Measurements from ENCODE around the gene ZKSCAN4. TPM values are rescaled to one million over a fixed set of nuclear protein-coding genes. Genes with fewer than 3 reads are reported as not detected.

The ZKSCAN4 gene
- total and polyA plus RNA-seq, 2 of the 8 experiments (the other 6 are each of a cell fraction or from before 2014, with no cell fraction given) = 2.2 to 6.6 TPM

DNA sequence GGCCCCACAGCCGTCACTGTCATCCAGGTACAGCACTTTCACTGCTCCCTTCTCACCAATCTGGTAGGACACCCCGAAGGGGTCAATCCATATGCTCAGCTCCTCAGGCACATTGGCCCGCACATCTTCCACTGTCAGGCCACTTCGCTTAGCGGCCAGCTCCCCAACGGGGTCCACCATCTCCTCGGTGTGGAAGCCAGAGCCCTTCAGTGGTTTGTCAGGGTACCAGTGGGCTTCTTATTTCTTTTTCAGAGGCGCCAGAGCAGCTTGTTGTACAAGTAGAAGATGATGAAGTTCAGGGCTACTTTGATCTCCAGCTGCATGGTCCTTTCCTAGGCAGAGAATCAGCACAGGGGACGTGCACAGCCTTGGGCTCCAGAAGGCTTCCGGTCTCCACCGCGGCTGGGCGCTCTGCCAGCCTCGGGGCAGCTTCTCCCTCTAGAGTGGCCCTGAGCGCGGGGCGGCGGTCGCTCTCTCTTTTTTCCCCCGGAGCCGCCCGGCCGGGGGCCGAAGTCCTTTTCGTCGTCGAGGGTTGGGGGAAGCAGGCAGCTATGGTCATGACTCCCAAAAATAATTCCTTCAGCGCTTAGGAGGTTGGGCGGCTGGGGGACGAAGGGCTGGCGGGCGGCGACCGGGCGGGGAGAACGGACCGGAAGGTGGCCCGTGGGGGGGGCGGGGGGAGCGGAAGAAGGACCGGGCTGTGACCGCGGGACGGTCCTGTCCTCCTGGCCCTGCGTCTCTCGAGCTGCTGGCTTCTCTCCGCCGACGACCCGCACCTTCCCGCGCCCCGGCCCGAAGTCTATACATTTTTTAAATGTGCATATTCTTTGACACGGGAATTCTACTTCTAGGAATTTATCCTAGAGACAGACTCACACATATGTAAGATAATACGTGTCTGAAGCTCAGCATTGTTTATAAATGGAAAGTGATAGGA, 33.5 kb downstream of the ZKSCAN4 start (continued):
- TF ChIP-seq SIRT6 (IDR thresholded peaks at IDR 0.05; ENCODE audit: low read length) (no peak), EZH2 (IDR thresholded peaks at IDR 0.05; ENCODE audit: low read depth, low read length, severe bottlenecking) (no peak), BACH1 (IDR thresholded peaks at IDR 0.05; ENCODE audit: low read length) (no peak), NANOG (IDR thresholded peaks at IDR 0.05; ENCODE audit: insufficient read depth, low read depth, low read length, poor library complexity, severe bottlenecking) (no peak), JUND (IDR thresholded peaks at IDR 0.05; ENCODE audit: low read length) (no peak), SP4 (IDR thresholded peaks at IDR 0.05; ENCODE audit: low read length) (no peak), RFX5 (IDR thresholded peaks at IDR 0.05; ENCODE audit: borderline replicate concordance, low read depth, low read length) (no peak), TEAD4 (IDR thresholded peaks at IDR 0.05; ENCODE audit: low read depth, low read length) (no peak), BCL11A (IDR thresholded peaks at IDR 0.05; ENCODE audit: low read depth in 2 of 2, low read length in 2 of 2) (no peak)
- TF ChIP-seq, protein P1, sequence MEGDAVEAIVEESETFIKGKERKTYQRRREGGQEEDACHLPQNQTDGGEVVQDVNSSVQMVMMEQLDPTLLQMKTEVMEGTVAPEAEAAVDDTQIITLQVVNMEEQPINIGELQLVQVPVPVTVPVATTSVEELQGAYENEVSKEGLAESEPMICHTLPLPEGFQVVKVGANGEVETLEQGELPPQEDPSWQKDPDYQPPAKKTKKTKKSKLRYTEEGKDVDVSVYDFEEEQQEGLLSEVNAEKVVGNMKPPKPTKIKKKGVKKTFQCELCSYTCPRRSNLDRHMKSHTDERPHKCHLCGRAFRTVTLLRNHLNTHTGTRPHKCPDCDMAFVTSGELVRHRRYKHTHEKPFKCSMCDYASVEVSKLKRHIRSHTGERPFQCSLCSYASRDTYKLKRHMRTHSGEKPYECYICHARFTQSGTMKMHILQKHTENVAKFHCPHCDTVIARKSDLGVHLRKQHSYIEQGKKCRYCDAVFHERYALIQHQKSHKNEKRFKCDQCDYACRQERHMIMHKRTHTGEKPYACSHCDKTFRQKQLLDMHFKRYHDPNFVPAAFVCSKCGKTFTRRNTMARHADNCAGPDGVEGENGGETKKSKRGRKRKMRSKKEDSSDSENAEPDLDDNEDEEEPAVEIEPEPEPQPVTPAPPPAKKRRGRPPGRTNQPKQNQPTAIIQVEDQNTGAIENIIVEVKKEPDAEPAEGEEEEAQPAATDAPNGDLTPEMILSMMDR (IDR thresholded peaks at IDR 0.05; ENCODE audit: control extremely low read depth in 1 of 3, insufficient read depth in 1 of 3, low read depth in 1 of 3, low read length in 3 of 3) = no peak
